Activated CD4-positive, alpha-beta T cell treated with anti-CD3 and anti-CD28 coated beads, Interleukin-2, amount 50 U/mL, for 4 hours (primary cell): ENCODE results near the gene BSND.
"Not testable (repeated sequence)": the region's sequence is repeated elsewhere in the genome, so short reads cannot be mapped to it uniquely, and the experiment has no call there.

Source experiments
- DNase-seq, 2 experiments: peaks; one replicate each; pipeline ENCODE4 v3.0.0-alpha.2; 2020

BSND gene

GRCh38 chr1:54998677-54999076, at the start of gene BSND:
Gene BSND, plus strand, starts transcription at chr1:54998933. Its CDS starts 254 bp downstream, at chr1:54999187.
- no peak for DNase-seq

- DNase-seq = no peak
Measured at GRCh38 chr1:54949053-54949452, 49.7 kb upstream of the BSND start.

GRCh38 chr1:54950006-54950368, 48.7 kb upstream of the BSND start:
- no peak for DNase-seq

- DNase-seq = peak; percentile 25 to 34
Measured at GRCh38 chr1:54950369-54951163, 48.2 kb upstream of the BSND start.

- DNase-seq = no peak
Measured at GRCh38 chr1:54951810-54952226, 46.9 kb upstream of the BSND start.

GRCh38 chr1:54952950-54953718, 45.6 kb upstream of the BSND start:
- no peak for DNase-seq

- DNase-seq = no peak
Measured at GRCh38 chr1:54953846-54954245, 44.9 kb upstream of the BSND start.

GRCh38 chr1:54955359-54955758, 43.4 kb upstream of the BSND start:
- no peak for DNase-seq

- DNase-seq = no peak
Measured at GRCh38 chr1:54956726-54957125, 42.0 kb upstream of the BSND start.

- no peak for DNase-seq
Measured at GRCh38 chr1:54959241-54959640, 39.5 kb upstream of the BSND start.

- no peak for DNase-seq
Measured at GRCh38 chr1:54962612-54963395, 35.9 kb upstream of the BSND start.

GRCh38 chr1:54963829-54964228, 34.9 kb upstream of the BSND start:
- not testable (repeated sequence) for DNase-seq

GRCh38 chr1:54965624-54966340, 33.0 kb upstream of the BSND start:
- no peak for DNase-seq

GRCh38 chr1:54967372-54967771, 31.4 kb upstream of the BSND start:
- DNase-seq = no peak

GRCh38 chr1:54968551-54968950, 30.2 kb upstream of the BSND start:
- no peak for DNase-seq

- no peak for DNase-seq
Measured at GRCh38 chr1:54969879-54970278, 28.9 kb upstream of the BSND start.

- DNase-seq = no peak
Measured at GRCh38 chr1:54970901-54971300, 27.8 kb upstream of the BSND start.

GRCh38 chr1:54971317-54971791, 27.4 kb upstream of the BSND start:
- no peak for DNase-seq

GRCh38 chr1:54972436-54972835, 26.3 kb upstream of the BSND start:
- no peak for DNase-seq

- no peak for DNase-seq
Measured at GRCh38 chr1:54973205-54973921, 25.4 kb upstream of the BSND start.

GRCh38 chr1:54975356-54976108, 23.2 kb upstream of the BSND start:
- no peak for DNase-seq
